ENCODE results near the gene HSPH1.

HSPH1 gene

DNA sequence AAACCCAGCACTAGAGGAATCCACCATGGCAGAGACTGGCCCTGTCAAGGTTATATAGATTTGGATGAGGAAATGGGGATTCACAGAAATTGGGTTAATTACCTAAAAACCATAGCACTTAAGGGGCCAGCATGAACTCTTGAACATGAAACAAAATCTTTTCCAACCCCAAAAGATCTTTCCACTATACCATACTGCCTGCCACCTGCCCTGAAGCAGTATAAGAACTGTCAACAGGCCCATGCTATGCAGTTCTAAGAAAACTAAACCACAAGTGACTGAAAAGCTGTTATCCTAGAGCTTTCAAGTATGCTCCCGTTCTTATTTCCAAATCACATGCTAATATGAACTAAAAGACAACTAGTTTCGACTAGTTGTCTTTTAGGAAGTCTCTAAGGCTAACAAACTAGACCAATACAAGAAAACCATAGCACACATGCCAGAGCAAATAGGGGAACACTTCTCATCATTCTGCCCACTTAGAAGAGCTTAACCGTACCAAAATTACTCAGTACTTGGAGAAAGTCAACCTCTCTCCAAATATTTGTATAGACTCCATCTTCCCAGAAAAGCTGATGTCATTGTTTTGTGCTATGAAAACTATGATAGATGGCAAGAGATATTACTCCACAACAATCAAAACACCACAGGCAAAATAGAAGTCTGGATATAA lies 27.5 kb downstream of the HSPH1 start:
- ATAC-seq (replicated peaks) (no peak), DNase-seq (no peak)
- no peaks in the 10 kb centered on the region for H3K4me1 Mint-ChIP-seq (ENCODE audit: low read depth in 2 of 2)
- H3K27ac Mint-ChIP-seq = no peak overlapping the region
- peaks cover 0 to 6% of the 10 kb centered on the region in 2 donors for H3K27me3 Mint-ChIP-seq
- no peaks in the 10 kb centered on the region for H3K9me3 Mint-ChIP-seq
- H3K4me3 Mint-ChIP-seq = no peak overlapping the region
- H3K36me3 Mint-ChIP-seq (ENCODE audit: insufficient read depth) = peaks cover 45% of the 10 kb centered on the region

DNA sequence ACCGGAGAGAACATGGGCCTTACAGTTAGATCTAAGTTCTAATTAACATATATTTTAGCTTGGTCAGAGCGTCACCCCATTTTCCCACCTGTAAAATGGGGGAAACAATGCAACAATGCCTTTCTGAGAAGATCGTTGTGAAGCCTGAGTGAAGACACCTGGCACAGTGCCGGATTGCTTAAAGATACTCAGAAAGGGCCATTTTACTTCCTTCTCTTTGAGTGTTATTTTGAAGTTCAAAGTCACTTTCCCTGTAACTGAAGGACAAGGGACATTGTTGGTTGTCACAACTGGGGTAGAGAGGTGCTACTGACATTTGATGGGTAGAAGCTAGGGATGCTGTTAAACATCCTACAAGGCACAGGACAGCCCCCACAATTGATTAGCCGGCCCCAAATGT lies 28.1 kb downstream of the HSPH1 start:
- no peak for ATAC-seq (replicated peaks)
- no peak overlapping the region for H3K4me3 Mint-ChIP-seq
- DNase-seq = no peak
- H3K4me1 Mint-ChIP-seq (ENCODE audit: low read depth in 2 of 2) = no peaks in the 10 kb centered on the region
- peaks cover 40% of the 10 kb centered on the region for H3K36me3 Mint-ChIP-seq (ENCODE audit: insufficient read depth)
- peaks cover 5 to 11% of the 10 kb centered on the region in 2 donors for H3K27me3 Mint-ChIP-seq
- H3K9me3 Mint-ChIP-seq = no peaks in the 10 kb centered on the region
- no peak overlapping the region for H3K27ac Mint-ChIP-seq

- no peak for ATAC-seq (replicated peaks)
Observed at GRCh38 chr13:31131470-31131961, 30.2 kb downstream of the HSPH1 start.

DNA sequence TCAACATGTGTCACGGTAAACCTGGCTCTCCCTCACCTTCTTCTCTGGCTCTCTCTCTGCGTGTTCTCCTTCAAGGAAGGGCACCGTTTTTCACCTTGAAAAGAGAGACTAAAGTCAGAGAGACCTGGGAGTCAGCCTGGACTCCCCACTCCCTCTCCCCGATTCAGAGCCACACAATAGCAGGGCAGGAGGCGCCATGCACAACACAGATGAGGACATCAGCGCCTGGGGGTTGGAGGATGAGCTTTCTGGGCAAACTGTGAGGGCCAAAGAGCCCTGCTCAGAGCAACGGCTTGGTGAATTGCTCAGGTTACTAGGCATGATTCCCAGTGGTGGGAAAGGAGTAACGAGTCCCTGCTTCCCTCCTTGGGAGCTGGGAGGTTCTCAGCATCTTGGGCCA lies 32.3 kb downstream of the HSPH1 start:
- no peak overlapping the region for H3K27ac Mint-ChIP-seq

More at GRCh38 chr13:31131470-31131961, 30.2 kb downstream of the HSPH1 start:
- no peak for DNase-seq
- Mint-ChIP-seq H3K9me3 (no peaks in the 10 kb centered on the region), H3K4me1 (ENCODE audit: low read depth in 2 of 2) (no peaks in the 10 kb centered on the region), H3K27me3 (peaks cover 14 to 32% of the 10 kb centered on the region in 2 donors), H3K27ac (no peak overlapping the region), H3K4me3 (no peak overlapping the region), H3K36me3 (ENCODE audit: insufficient read depth) (peaks cover 19% of the 10 kb centered on the region)

GRCh38 chr13:31124204-31124603 lies 37.5 kb downstream of the HSPH1 start:
- H3K27ac Mint-ChIP-seq = no peak overlapping the region
- H3K27me3 Mint-ChIP-seq = peaks cover 73 to 93% of the 10 kb centered on the region in 2 donors
- peaks cover 0 to 4% of the 10 kb centered on the region in 2 donors for H3K4me1 Mint-ChIP-seq (ENCODE audit: low read depth in 2 of 2)
- H3K9me3 Mint-ChIP-seq = no peaks in the 10 kb centered on the region
- H3K36me3 Mint-ChIP-seq (ENCODE audit: insufficient read depth) = no peaks in the 10 kb centered on the region
- DNase-seq (no peak), ATAC-seq (replicated peaks) (no peak)
- no peak overlapping the region for H3K4me3 Mint-ChIP-seq

More for the DNA sequence above, 32.3 kb downstream of the HSPH1 start:
- Mint-ChIP-seq H3K36me3 (ENCODE audit: insufficient read depth) (peaks cover 3% of the 10 kb centered on the region), H3K9me3 (no peaks in the 10 kb centered on the region), H3K27me3 (peaks cover 34 to 53% of the 10 kb centered on the region in 2 donors), H3K4me1 (ENCODE audit: low read depth in 2 of 2) (peaks cover 0 to 2% of the 10 kb centered on the region in 2 donors), H3K4me3 (no peak overlapping the region)
- no peak for DNase-seq
- no peak for ATAC-seq (replicated peaks)

GRCh38 chr13:31122544-31123260 lies 39.0 kb downstream of the HSPH1 start:
- no peaks in the 10 kb centered on the region for H3K9me3 Mint-ChIP-seq
- H3K4me3 Mint-ChIP-seq = no peak overlapping the region
- no peak overlapping the region for H3K27ac Mint-ChIP-seq
- ATAC-seq (replicated peaks) = no peak
- no peaks in the 10 kb centered on the region for H3K36me3 Mint-ChIP-seq (ENCODE audit: insufficient read depth)
- DNase-seq = no peak
- H3K4me1 Mint-ChIP-seq (ENCODE audit: low read depth in 2 of 2) = peaks cover 0 to 4% of the 10 kb centered on the region in 2 donors
- H3K27me3 Mint-ChIP-seq = peaks cover 79 to 93% of the 10 kb centered on the region in 2 donors

DNA sequence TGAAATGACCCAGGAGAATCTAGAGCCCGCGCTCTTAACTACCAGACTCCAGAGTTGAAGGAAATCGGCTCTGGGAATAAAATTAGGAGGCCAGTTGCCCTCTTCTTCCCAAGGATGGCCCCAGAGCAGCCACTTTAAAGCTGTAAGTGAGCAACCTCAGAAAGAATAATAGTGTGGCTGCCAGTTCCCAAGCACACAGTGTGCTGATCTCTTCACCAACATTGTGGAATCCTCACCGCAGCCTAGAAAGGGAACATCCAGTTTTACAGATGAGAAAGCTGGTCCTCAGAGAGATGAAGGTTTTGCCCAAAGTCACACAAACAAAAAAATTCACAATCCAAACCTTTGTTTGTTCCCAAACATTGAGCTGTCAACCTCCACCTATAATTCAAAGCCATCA lies 39.6 kb downstream of the HSPH1 start:
- Mint-ChIP-seq H3K4me3 (no peak overlapping the region), H3K27ac (no peak overlapping the region), H3K27me3 (peaks cover 83 to 93% of the 10 kb centered on the region in 2 donors), H3K36me3 (ENCODE audit: insufficient read depth) (no peaks in the 10 kb centered on the region), H3K4me1 (ENCODE audit: low read depth in 2 of 2) (peaks cover 0 to 4% of the 10 kb centered on the region in 2 donors), H3K9me3 (no peaks in the 10 kb centered on the region)
- DNase-seq (no peak), ATAC-seq (replicated peaks) (no peak)

DNA sequence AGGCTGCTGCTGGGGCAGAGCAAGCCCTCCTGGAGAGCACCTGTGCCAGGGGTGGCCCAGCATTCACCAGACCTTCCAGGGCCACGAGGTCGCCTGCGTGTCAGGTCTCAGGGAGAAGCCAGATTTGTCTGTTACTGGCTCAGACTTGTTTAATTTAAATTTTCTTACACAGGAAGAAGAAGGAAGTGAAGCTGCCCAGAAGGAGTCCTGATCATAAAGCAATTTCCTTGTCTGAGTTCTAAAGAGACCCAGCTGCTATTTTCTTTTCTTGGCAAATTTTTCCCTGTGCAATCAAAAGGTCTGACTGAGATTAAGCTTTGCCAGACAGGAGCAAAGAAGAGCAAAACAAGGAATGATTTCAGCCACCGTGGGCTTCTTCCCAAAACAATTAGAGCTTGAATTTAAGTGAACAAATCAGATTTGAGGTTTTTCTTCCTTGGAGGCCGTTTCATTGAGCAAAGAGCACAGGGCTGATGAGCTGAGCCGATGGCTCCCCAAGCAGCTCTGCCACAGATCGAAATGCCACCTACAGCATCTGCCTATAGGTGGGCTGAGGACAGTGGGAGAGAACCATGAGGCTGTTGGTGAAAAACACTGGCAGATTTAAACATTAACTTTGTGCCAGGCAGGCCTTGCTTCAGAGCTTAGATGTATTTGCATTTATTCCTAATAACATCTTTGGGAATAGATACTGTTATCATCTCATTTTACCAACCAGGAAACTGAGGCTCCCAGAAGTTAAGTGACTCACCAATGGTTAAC lies 40.1 kb downstream of the HSPH1 start:
- Mint-ChIP-seq H3K27ac (no peak overlapping the region), H3K27me3 (peaks cover 82 to 93% of the 10 kb centered on the region in 2 donors), H3K9me3 (no peaks in the 10 kb centered on the region)

GRCh38 chr13:31119966-31120700 lies 41.6 kb downstream of the HSPH1 start:
- DNase-seq (no peak), ATAC-seq (replicated peaks) (no peak)
- Mint-ChIP-seq H3K4me3 (no peak overlapping the region), H3K4me1 (ENCODE audit: low read depth in 2 of 2) (peaks cover 0 to 4% of the 10 kb centered on the region in 2 donors), H3K9me3 (no peaks in the 10 kb centered on the region), H3K27me3 (peaks cover 79 to 93% of the 10 kb centered on the region in 2 donors), H3K27ac (no peak overlapping the region), H3K36me3 (ENCODE audit: insufficient read depth) (no peaks in the 10 kb centered on the region)

More for the DNA sequence above, 40.1 kb downstream of the HSPH1 start:
- ATAC-seq (replicated peaks) = no peak
- H3K4me3 Mint-ChIP-seq = no peak overlapping the region
- H3K4me1 Mint-ChIP-seq (ENCODE audit: low read depth in 2 of 2) = peaks cover 0 to 4% of the 10 kb centered on the region in 2 donors
- no peaks in the 10 kb centered on the region for H3K36me3 Mint-ChIP-seq (ENCODE audit: insufficient read depth)
- DNase-seq = no peak

- peaks cover 0 to 2% of the 10 kb centered on the region in 2 donors for H3K4me1 Mint-ChIP-seq (ENCODE audit: low read depth in 2 of 2)
- H3K9me3 Mint-ChIP-seq = no peaks in the 10 kb centered on the region
- H3K36me3 Mint-ChIP-seq (ENCODE audit: insufficient read depth) = no peaks in the 10 kb centered on the region
- H3K27me3 Mint-ChIP-seq = peaks cover 73 to 93% of the 10 kb centered on the region in 2 donors
- ATAC-seq (replicated peaks) = no peak
- H3K27ac Mint-ChIP-seq = no peak overlapping the region
- DNase-seq = no peak
- no peak overlapping the region for H3K4me3 Mint-ChIP-seq
Observed at GRCh38 chr13:31119526-31119925, 42.2 kb downstream of the HSPH1 start.

- no peaks in the 10 kb centered on the region for H3K9me3 Mint-ChIP-seq
Observed at GRCh38 chr13:31116224-31116623, 45.5 kb downstream of the HSPH1 start.

GRCh38 chr13:31115616-31116015 lies 46.1 kb downstream of the HSPH1 start:
- Mint-ChIP-seq H3K9me3 (no peaks in the 10 kb centered on the region), H3K27me3 (peaks cover 56 to 64% of the 10 kb centered on the region in 2 donors), H3K27ac (no peak overlapping the region), H3K4me1 (ENCODE audit: low read depth in 2 of 2) (peaks cover 0 to 2% of the 10 kb centered on the region in 2 donors), H3K4me3 (no peak overlapping the region), H3K36me3 (ENCODE audit: insufficient read depth) (no peaks in the 10 kb centered on the region)
- DNase-seq (no peak), ATAC-seq (replicated peaks) (no peak)

More at GRCh38 chr13:31116224-31116623, 45.5 kb downstream of the HSPH1 start:
- Mint-ChIP-seq H3K27ac (no peak overlapping the region), H3K4me3 (no peak overlapping the region), H3K4me1 (ENCODE audit: low read depth in 2 of 2) (peaks cover 0 to 2% of the 10 kb centered on the region in 2 donors), H3K36me3 (ENCODE audit: insufficient read depth) (no peaks in the 10 kb centered on the region), H3K27me3 (peaks cover 62 to 70% of the 10 kb centered on the region in 2 donors)
- no peak for DNase-seq
- ATAC-seq (replicated peaks) = no peak

GRCh38 chr13:31114641-31115040 lies 47.1 kb downstream of the HSPH1 start:
- H3K9me3 Mint-ChIP-seq = no peaks in the 10 kb centered on the region
- no peak overlapping the region for H3K4me3 Mint-ChIP-seq
- peaks cover 51 to 57% of the 10 kb centered on the region in 2 donors for H3K27me3 Mint-ChIP-seq
- H3K27ac Mint-ChIP-seq = no peak overlapping the region
- ATAC-seq (replicated peaks) (no peak), DNase-seq (no peak)
- H3K4me1 Mint-ChIP-seq (ENCODE audit: low read depth in 2 of 2) = no peaks in the 10 kb centered on the region
- H3K36me3 Mint-ChIP-seq (ENCODE audit: insufficient read depth) = no peaks in the 10 kb centered on the region
